Endothelial cell of umbilical vein (primary cell): ENCODE measurements around the gene RBM25. TPM values are rescaled to one million over a fixed set of nuclear protein-coding genes. Genes with fewer than 3 reads are reported as not detected.

Experiments used
- BruUV-seq: library from RNA; stranded (reverse); fragments of 400-500 nt; replicated peaks from 2 replicates; lab custom pipeline; 2021; lab: Mats Ljungman, UMichigan
- CTCF ChIA-PET: fragments of 300-600, 350-600 bp; sonication (Branson Sonifier 250); formaldehyde crosslinking; loops from one replicate; lab custom pipeline; 2021; ENCODE audit warnings: antibody characterized with exemption, inconsistent platforms; lab: Charles Lee
- POLR2A ChIA-PET: fragments of 300-600, 350-600 bp; sonication (Branson Sonifier 250); formaldehyde crosslinking; loops from one replicate; lab custom pipeline; 2021; ENCODE audit warnings: antibody characterized with exemption, inconsistent platforms; lab: Charles Lee
- DNase-seq: peaks from one replicate; pipeline ENCODE4 v3.0.0-alpha.2; 2011; ENCODE audit warnings: low read depth, low spot score
- FAIRE-seq: peaks from 2 replicates; lab custom pipeline; 2011; peaks lifted over from hg19 to GRCh38; lab: Jason Lieb, UNC
- H2AFZ ChIP-seq: 2 replicates; pipeline ENCODE4 v1.6.0; 2012; ENCODE audit warnings: low read depth, low read length, control low read depth, inconsistent platforms
- H3K27ac ChIP-seq: 2 replicates; pipeline ENCODE4 v1.5.1; 2011; ENCODE audit warnings: low read depth, mild to moderate bottlenecking, control low read depth, low read length, moderate library complexity; ENCODE audit not compliant: insufficient read depth
- H3K27me3 ChIP-seq, 2 experiments: 2 replicates each; pipeline versions ENCODE4 v1.6.0 to v1.6.1; 2011; ENCODE audit warnings: low read length in 2 of 2, mixed read lengths in 1 of 2; ENCODE audit not compliant: control insufficient read depth in 2 of 2, insufficient read depth in 2 of 2
- H3K36me3 ChIP-seq, 2 experiments: 2 replicates in 1 of 2; 3 replicates in 1 of 2; pipeline ENCODE4 v1.5.1; 2011; ENCODE audit warnings: low read length in 2 of 2, mild to moderate bottlenecking in 1 of 2, moderate library complexity in 1 of 2; ENCODE audit not compliant: control insufficient read depth in 2 of 2, insufficient read depth in 2 of 2; ENCODE audit errors: extremely low read depth in 1 of 2
- H3K4me1 ChIP-seq: 3 replicates; pipeline ENCODE4 v1.5.1; 2011; ENCODE audit warnings: mild to moderate bottlenecking, low read length; ENCODE audit not compliant: control insufficient read depth, insufficient read depth; ENCODE audit errors: extremely low read depth
- H3K4me2 ChIP-seq: 2 replicates; pipeline ENCODE4 v1.6.1; 2011; ENCODE audit warnings: low read length, control low read depth, mixed read lengths; ENCODE audit not compliant: insufficient read depth
- H3K4me3 ChIP-seq, 3 experiments: fragments of 200-600 bp in 1 of 3; sonication (generic), shearing (Covaris generic) in 1 of 3; replicated peaks in 1 of 3; 2 replicates each; pipeline ENCODE4 v1.5.1; 2011 to 2016; ENCODE audit warnings: control low read depth in 3 of 3, low read length in 3 of 3, mild to moderate bottlenecking in 2 of 3, inconsistent platforms in 1 of 3, low read depth in 1 of 3, moderate library complexity in 1 of 3; ENCODE audit not compliant: insufficient read depth in 1 of 3
- H3K79me2 ChIP-seq: 2 replicates; pipeline ENCODE4 v1.6.0; 2012; ENCODE audit warnings: low read length, inconsistent platforms; ENCODE audit not compliant: control insufficient read depth, insufficient read depth
- H3K9ac ChIP-seq: replicated peaks from 2 replicates; pipeline ENCODE3; 2011; ENCODE audit warnings: low read length, control low read depth; ENCODE audit not compliant: insufficient read depth; ENCODE audit errors: extremely low read depth
- H3K9me1 ChIP-seq: replicated peaks from 3 replicates; pipeline ENCODE4 v1.6.0; 2011; ENCODE audit warnings: mild to moderate bottlenecking, low read length; ENCODE audit not compliant: control insufficient read depth, insufficient read depth; ENCODE audit errors: extremely low read depth
- H3K9me3 ChIP-seq: replicated peaks from 2 replicates; pipeline ENCODE4 v1.5.1; 2012; ENCODE audit warnings: low read length, inconsistent platforms; ENCODE audit not compliant: control insufficient read depth, insufficient read depth
- H4K20me1 ChIP-seq: replicated peaks from 2 replicates; pipeline ENCODE3; 2011; ENCODE audit warnings: mild to moderate bottlenecking, low read length; ENCODE audit not compliant: control insufficient read depth, insufficient read depth; ENCODE audit errors: extremely low read depth
- CTCF ChIP-seq, 2 donors: IDR thresholded peaks; 1 replicate in 1 of 2; 2 replicates in 1 of 2; pipeline ENCODE4 v1.5.1; 2011; ENCODE audit warnings: low read length in 2 of 2, mild to moderate bottlenecking in 2 of 2, moderate library complexity in 2 of 2, control low read depth in 1 of 2, inconsistent platforms in 1 of 2, low read depth in 1 of 2; ENCODE audit not compliant: insufficient read depth in 1 of 2; ENCODE audit errors: extremely low read depth in 1 of 2
- EZH2 ChIP-seq: IDR thresholded peaks from 2 replicates; pipeline ENCODE4 v1.6.1; 2012; ENCODE audit warnings: borderline replicate concordance, low read depth, mild to moderate bottlenecking, moderate library complexity, low read length, inconsistent platforms; ENCODE audit not compliant: severe bottlenecking
- FOS ChIP-seq: IDR thresholded peaks from 2 replicates; pipeline ENCODE4 v1.6.1; 2011; ENCODE audit warnings: mild to moderate bottlenecking, low read length, moderate library complexity, borderline replicate concordance; ENCODE audit not compliant: insufficient read depth
- GATA2 ChIP-seq: IDR thresholded peaks from 2 replicates; pipeline ENCODE4 v1.7.0; 2011; ENCODE audit warnings: low read depth, mild to moderate bottlenecking, moderate library complexity, mixed read lengths, low read length; ENCODE audit not compliant: insufficient read length, insufficient read depth
- JUN ChIP-seq: IDR thresholded peaks from 2 replicates; pipeline ENCODE4 v1.6.1; 2011; ENCODE audit warnings: borderline replicate concordance, low read depth; ENCODE audit not compliant: insufficient read length, insufficient read depth
- MAX ChIP-seq: IDR thresholded peaks from 2 replicates; pipeline ENCODE4 v1.6.1; 2011; ENCODE audit not compliant: insufficient read depth, insufficient read length
- MYC ChIP-seq: IDR thresholded peaks from one replicate; pipeline ENCODE4 v1.6.1; 2011; ENCODE audit warnings: mild to moderate bottlenecking, low read depth, low read length
- POLR2A ChIP-seq: IDR thresholded peaks from 2 replicates; pipeline ENCODE4 v1.6.1; 2012; ENCODE audit warnings: low read depth, mild to moderate bottlenecking, control low read depth, low read length
- POLR2AphosphoS5 ChIP-seq: IDR thresholded peaks from 2 replicates; pipeline ENCODE4 v1.6.1; 2012; ENCODE audit warnings: low read depth, mild to moderate bottlenecking, control low read depth, low read length, moderate library complexity; ENCODE audit not compliant: insufficient read depth
- dilution Hi-C: fragments of 300-500 bp; cut with MboI; formaldehyde crosslinking; loops from one replicate; pipeline ENCODE4 v1.15.0; 2019; ENCODE audit warnings: low sequenced_read_pairs; ENCODE audit not compliant: extremely low pct_ligation_motif_present
- intact Hi-C: fragments of 100-400 bp; cut with micrococcal nuclease; formaldehyde crosslinking; loops from one replicate; pipeline ENCODE4 v1.10.0; 2022
- polyA plus RNA-seq, 4 experiments: library from polyadenylated mRNA; depleted of rRNA in 3 of 4; stranded (reverse) in 3 of 4; unstranded in 1 of 4; fragments of >200 nt; gene quantifications; 2 replicates each; pipeline versions ENCODE4 v1.2.1 to v1.2.3, GENCODE V29; 2011 to 2012; ENCODE audit warnings: missing spikeins in 1 of 4
- total RNA-seq: library from RNA; stranded (reverse); gene quantifications from 2 replicates; pipeline ENCODE4 v1.2.3, GENCODE V29; 2021

The RBM25 gene
- total and polyA plus RNA-seq, 2 donors (not counting 3 experiments of a cell fraction or from before 2014, with no cell fraction given) = 20.6 to 86.1 TPM

- Histone ChIP-seq H2AFZ (no peak overlapping the region), H3K79me2 (peaks cover 33% of the 10 kb centered on the region), H3K4me2 (peak overlapping the region; percentile 93), H3K4me3 (peak overlapping the region in 1 of 3 experiments; percentile 92), H3K27me3 (no peaks in the 10 kb centered on the region), H3K9me3 (no peaks in the 10 kb centered on the region), H3K36me3 (peaks cover 7 to 14% of the 10 kb centered on the region in 2 experiments), H3K4me1 (peaks cover 8% of the 10 kb centered on the region), H3K9me1 (no peaks in the 10 kb centered on the region), H4K20me1 (peaks cover 5% of the 10 kb centered on the region), H3K27ac (no peak overlapping the region), H3K9ac (no peak overlapping the region)
- POLR2A ChIA-PET = interaction anchor here (0.7 kb wide), 1 partner anchor 91 kb away, joined by 3 read pairs; no protein-coding TSS in a partner anchor
- BruUV-seq = no TSS peak
- dilution Hi-C loops = no loop called here
- intact Hi-C loops = no loop called here
- DNase-seq = no peak
- CTCF ChIA-PET = interaction anchor here (1.2 kb wide), 1 partner anchor 23 kb away, joined by 3 read pairs; no protein-coding TSS in a partner anchor
- FAIRE-seq = no peak
- TF ChIP-seq CTCF (IDR thresholded peaks at IDR 0.05; ENCODE audit: extremely low read depth in 1 of 2, insufficient read depth in 1 of 2, low read depth in 1 of 2, low read length in 2 of 2) = no peak
- TF ChIP-seq POLR2A = no peak
- TF ChIP-seq POLR2AphosphoS5 = no peak
- TF ChIP-seq MAX = no peak
- TF ChIP-seq FOS = no peak
- TF ChIP-seq EZH2 = no peak
- no peak for TF ChIP-seq JUN
- TF ChIP-seq GATA2 = no peak
- no peak for TF ChIP-seq MYC
Measured at GRCh38 chr14:73025544-73025943, 32.8 kb upstream of the RBM25 start.
